ENCODE data around the gene ESRRB.

ESRRB gene

GRCh38 chr14:76375947-76376404 lies at the start of gene ESRRB:
TSS of gene ESRRB (plus strand) at chr14:76376137. CDS start at chr14:76376402, 265 bp downstream.
- no peak for DNase-seq (ENCODE audit: low read depth)

GRCh38 chr14:76326918-76327689 lies 48.8 kb upstream of the ESRRB start:
- no peak for DNase-seq (ENCODE audit: low read depth)

- DNase-seq (ENCODE audit: low read depth): no peak
Observed at GRCh38 chr14:76328457-76329137, 47.3 kb upstream of the ESRRB start.

- DNase-seq (ENCODE audit: low read depth): no peak
Observed at GRCh38 chr14:76329154-76329928, 46.6 kb upstream of the ESRRB start.

- DNase-seq (ENCODE audit: low read depth): no peak
Observed at GRCh38 chr14:76329951-76330350, 46.0 kb upstream of the ESRRB start.

GRCh38 chr14:76330411-76331327 lies 45.3 kb upstream of the ESRRB start:
- DNase-seq (ENCODE audit: low read depth): no peak

- DNase-seq (ENCODE audit: low read depth): no peak
Observed at GRCh38 chr14:76331328-76332011, 44.5 kb upstream of the ESRRB start.

GRCh38 chr14:76333664-76334063 lies 42.3 kb upstream of the ESRRB start:
- DNase-seq (ENCODE audit: low read depth): no peak

GRCh38 chr14:76334316-76334715 lies 41.6 kb upstream of the ESRRB start:
- DNase-seq (ENCODE audit: low read depth): no peak

- no peak for DNase-seq (ENCODE audit: low read depth)
Observed at GRCh38 chr14:76336876-76337275, 39.1 kb upstream of the ESRRB start.

GRCh38 chr14:76337635-76338545 lies 38.0 kb upstream of the ESRRB start:
- DNase-seq (ENCODE audit: low read depth): no peak

GRCh38 chr14:76339728-76340615 lies 36.0 kb upstream of the ESRRB start:
- no peak for DNase-seq (ENCODE audit: low read depth)

GRCh38 chr14:76343386-76343785 lies 32.6 kb upstream of the ESRRB start:
- DNase-seq (ENCODE audit: low read depth): no peak

- no peak for DNase-seq (ENCODE audit: low read depth)
Observed at GRCh38 chr14:76346391-76347160, 29.4 kb upstream of the ESRRB start.

- DNase-seq (ENCODE audit: low read depth): no peak
Observed at GRCh38 chr14:76348898-76349297, 27.0 kb upstream of the ESRRB start.

GRCh38 chr14:76349993-76350392 lies 25.9 kb upstream of the ESRRB start:
- DNase-seq (ENCODE audit: low read depth): no peak

GRCh38 chr14:76350671-76351070 lies 25.3 kb upstream of the ESRRB start:
- no peak for DNase-seq (ENCODE audit: low read depth)

GRCh38 chr14:76351941-76352340 lies 24.0 kb upstream of the ESRRB start:
- DNase-seq (ENCODE audit: low read depth): no peak
